Measurements from ENCODE around the gene LRRC73.

The LRRC73 gene

DNA sequence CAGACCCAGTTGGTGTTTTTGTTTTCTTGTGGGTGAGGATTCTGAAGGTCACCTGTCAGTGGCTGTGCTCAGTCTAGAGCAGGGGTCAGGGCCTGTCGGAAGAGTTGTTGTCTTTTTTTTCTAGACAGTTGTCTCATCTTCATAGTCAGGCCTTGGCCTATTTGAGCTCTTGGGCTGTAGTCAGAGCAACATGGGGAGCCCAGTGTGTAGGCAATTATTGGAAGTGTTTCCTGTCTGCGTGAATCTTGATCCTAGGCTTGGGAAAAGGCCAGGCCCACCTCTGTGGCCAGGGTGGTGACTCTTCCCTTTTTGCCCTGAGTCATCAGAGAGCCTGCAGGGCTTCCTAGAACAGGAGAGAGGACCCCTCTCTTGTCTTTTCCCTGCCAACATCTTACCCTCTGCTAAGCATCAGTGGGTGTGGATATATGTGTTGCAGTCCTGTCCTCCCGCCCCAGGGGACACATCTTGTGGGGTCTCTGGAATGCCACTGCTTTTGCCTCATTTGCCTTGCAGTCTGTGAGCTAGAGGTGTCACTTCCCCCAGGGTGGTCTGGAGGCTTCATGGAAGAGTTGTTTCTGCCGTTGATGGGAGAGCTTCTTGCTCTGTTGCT is 21.4 kb downstream of the LRRC73 start:
- TF ChIP-seq, protein P1, sequence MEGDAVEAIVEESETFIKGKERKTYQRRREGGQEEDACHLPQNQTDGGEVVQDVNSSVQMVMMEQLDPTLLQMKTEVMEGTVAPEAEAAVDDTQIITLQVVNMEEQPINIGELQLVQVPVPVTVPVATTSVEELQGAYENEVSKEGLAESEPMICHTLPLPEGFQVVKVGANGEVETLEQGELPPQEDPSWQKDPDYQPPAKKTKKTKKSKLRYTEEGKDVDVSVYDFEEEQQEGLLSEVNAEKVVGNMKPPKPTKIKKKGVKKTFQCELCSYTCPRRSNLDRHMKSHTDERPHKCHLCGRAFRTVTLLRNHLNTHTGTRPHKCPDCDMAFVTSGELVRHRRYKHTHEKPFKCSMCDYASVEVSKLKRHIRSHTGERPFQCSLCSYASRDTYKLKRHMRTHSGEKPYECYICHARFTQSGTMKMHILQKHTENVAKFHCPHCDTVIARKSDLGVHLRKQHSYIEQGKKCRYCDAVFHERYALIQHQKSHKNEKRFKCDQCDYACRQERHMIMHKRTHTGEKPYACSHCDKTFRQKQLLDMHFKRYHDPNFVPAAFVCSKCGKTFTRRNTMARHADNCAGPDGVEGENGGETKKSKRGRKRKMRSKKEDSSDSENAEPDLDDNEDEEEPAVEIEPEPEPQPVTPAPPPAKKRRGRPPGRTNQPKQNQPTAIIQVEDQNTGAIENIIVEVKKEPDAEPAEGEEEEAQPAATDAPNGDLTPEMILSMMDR (IDR thresholded peaks at IDR 0.05; ENCODE audit: insufficient read depth, low read length, missing control alignments) = no peak
- no peak overlapping the region for H3K4me3 ChIP-seq (ENCODE audit: low read depth, low read length)
- CTCF ChIA-PET = interaction anchor here (1.0 to 18.5 kb wide), 3 partner anchors 9 to 220 kb away, joined by 3 to 337 read pairs (median 3); partner anchors contain the start of gene LRRC73
- POLR2A ChIA-PET = no interaction called here
- DNase-seq (ENCODE audit: low read depth, low spot score) = no peak

- H3K4me3 ChIP-seq (ENCODE audit: low read depth, low read length) = no peak overlapping the region
- DNase-seq (ENCODE audit: low read depth, low spot score) = no peak
- TF ChIP-seq, protein P1 (IDR thresholded peaks at IDR 0.05; ENCODE audit: insufficient read depth, low read length, missing control alignments) = no peak
- CTCF ChIA-PET = interaction anchor here (0.7 to 1.1 kb wide), 3 partner anchors 8 to 251 kb away, joined by 3 read pairs; no protein-coding TSS in a partner anchor
- POLR2A ChIA-PET = no interaction called here
Observed at GRCh38 chr6:43481591-43482236, 28.4 kb downstream of the LRRC73 start.

DNA sequence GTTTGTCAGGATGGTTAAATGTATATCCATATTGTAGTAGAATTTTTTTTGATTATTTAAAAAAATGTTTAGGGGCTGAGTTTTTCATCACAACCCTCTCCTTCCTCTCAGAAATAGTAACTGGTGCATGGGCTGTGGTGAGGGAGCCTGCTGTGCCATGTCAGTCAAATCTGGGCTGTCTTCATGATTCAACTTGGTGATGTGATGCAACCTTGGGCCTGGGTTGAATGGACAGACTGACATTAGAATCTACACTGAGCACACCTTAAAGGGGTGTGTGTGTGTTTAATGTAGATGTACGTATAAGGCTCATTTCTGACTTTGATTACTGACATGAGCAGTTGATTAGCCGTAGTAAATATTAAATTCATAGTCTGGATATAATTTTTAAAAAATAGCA is 29.1 kb downstream of the LRRC73 start:
- TF ChIP-seq, protein P1 (IDR thresholded peaks at IDR 0.05; ENCODE audit: insufficient read depth, low read length, missing control alignments) = no peak
- H3K4me3 ChIP-seq (ENCODE audit: low read depth, low read length) = no peak overlapping the region
- ChIA-PET POLR2A (no interaction called here), CTCF (interaction anchor here (0.7 to 3.0 kb wide), 3 partner anchors 9 to 251 kb away, joined by 3 to 27 read pairs (median 3); no protein-coding TSS in a partner anchor)
- DNase-seq (ENCODE audit: low read depth, low spot score) = no peak

DNA sequence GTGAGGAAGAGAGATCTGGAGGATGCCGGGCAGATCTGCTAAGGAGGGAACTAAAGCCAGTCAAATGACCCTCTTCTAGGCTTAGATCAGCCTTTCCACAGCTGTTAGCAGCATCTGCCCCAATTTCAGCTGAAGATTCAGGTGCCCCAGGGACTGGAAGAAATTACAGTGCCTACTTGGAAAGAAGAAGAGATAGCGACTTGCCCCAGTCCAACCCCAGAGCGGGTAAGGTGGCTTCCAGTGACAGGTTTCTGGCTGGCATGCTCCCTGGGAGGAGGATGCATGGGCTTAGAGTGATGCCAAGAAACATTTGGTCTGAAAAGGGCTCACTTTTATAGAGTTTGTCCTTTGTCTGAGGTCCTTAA is 32.2 kb downstream of the LRRC73 start:
- CTCF ChIA-PET = interaction anchor here (0.9 to 5.2 kb wide), 5 partner anchors 14 to 91 kb away, joined by 3 to 21 read pairs (median 9); no protein-coding TSS in a partner anchor
- TF ChIP-seq, protein P1 (IDR thresholded peaks at IDR 0.05; ENCODE audit: insufficient read depth, low read length, missing control alignments) = no peak
- POLR2A ChIA-PET = interaction anchor here (0.8 to 1.5 kb wide), 5 partner anchors 13 to 40 kb away, joined by 3 to 5 read pairs (median 4); no protein-coding TSS in a partner anchor
- no peak for DNase-seq (ENCODE audit: low read depth, low spot score)
- H3K4me3 ChIP-seq (ENCODE audit: low read depth, low read length) = peak overlapping the region; percentile 74

DNA sequence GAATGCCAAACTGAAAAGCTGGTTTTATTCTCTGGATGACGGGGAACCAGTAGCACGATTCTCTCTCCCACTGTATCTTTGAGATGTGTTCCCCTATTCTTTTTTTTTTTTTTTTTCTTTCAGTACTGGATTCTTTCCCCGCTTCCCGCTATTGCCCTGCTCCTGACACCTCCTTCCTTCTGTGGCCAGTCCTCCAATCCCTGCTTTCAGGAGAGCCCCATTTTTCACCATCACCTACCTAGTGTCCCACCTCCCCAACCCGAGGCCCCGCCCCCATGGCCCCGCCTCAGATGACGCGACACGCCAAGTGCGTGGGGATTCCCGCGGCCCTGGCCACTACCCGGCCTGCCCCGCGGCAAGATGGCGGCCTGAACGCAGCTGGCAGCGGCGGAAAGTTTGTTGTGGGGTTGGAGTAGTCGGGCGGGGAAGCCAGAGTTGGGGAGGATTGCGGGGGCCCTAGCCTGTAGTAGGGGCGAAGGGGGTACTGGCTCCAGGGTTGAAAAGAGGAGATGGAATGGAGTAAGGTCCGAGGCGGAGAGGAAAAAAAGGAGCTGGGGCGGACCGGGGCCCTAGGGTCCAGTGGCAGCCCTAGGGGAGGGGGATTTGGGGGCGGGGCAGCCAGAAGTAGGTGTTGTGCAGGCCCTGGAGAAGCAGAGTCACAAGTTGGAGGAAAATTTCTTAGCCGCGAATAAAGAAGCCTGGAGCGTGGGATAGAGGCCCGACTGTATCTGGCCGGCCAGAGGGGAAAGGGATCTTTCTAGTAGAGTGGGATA is 32.7 kb downstream of the LRRC73 start, which contains the start of gene TJAP1:
TJAP1 (plus strand) TSS at position 336 of the 773 bp plus-strand sequence. CDS start 21,432 bp downstream, outside the sequence.
- ChIA-PET POLR2A (interaction anchor here (0.8 to 1.5 kb wide), 5 partner anchors 12 to 39 kb away, joined by 3 to 5 read pairs (median 4); no protein-coding TSS in a partner anchor), CTCF (interaction anchor here (0.6 to 5.2 kb wide), 7 partner anchors 15 to 368 kb away, joined by 3 to 21 read pairs (median 4); no protein-coding TSS in a partner anchor)
- H3K4me3 ChIP-seq (ENCODE audit: low read depth, low read length) = peak within 1 kb of the TSS; percentile 74
- TF ChIP-seq, protein P1 (IDR thresholded peaks at IDR 0.05; ENCODE audit: insufficient read depth, low read length, missing control alignments) = no peak
- DNase-seq (ENCODE audit: low read depth, low spot score) = no peak

Data from AG04449 (cell line).